Lower leg skin (tissue), 3 donors: ENCODE results near the gene SPEG.

ENCODE experiments used
- POLR2A ChIP-seq, 2 donors: fragments of 450-650 bp; IDR thresholded peaks; one replicate each; pipeline ENCODE4 v1.6.1; 2016 to 2017; ENCODE audit warnings: antibody characterized with exemption in 2 of 2, mild to moderate bottlenecking in 1 of 2, moderate library complexity in 1 of 2
- TF ChIP-seq, protein P1 (sequence below), 3 donors: fragments of 450-650 bp; IDR thresholded peaks; one replicate each; pipeline ENCODE4 v1.5.1; 2016; ENCODE audit warnings: antibody characterized with exemption in 3 of 3, mild to moderate bottlenecking in 3 of 3, moderate library complexity in 2 of 3

DNA sequence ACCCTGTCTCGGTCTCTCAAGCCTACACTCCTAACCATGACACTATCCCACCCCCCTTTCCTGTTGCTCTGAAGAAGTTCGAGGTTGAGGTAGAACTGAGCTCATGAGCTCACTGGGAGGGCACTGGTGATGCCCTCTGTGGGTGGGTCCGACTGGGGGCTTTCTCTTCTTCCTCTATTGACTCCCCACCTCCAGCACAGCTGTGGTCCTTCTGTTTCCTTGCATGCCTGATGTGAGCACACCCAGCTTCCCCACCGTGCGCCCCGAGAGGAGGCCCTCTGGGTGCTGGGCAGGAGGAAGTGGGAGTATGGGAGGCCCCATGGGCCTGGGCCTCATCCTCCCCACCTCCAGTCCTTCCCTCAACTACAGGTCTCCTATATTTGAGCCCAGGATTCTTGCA lies 20.9 kb downstream of the SPEG start:
- TF ChIP-seq, protein P1, sequence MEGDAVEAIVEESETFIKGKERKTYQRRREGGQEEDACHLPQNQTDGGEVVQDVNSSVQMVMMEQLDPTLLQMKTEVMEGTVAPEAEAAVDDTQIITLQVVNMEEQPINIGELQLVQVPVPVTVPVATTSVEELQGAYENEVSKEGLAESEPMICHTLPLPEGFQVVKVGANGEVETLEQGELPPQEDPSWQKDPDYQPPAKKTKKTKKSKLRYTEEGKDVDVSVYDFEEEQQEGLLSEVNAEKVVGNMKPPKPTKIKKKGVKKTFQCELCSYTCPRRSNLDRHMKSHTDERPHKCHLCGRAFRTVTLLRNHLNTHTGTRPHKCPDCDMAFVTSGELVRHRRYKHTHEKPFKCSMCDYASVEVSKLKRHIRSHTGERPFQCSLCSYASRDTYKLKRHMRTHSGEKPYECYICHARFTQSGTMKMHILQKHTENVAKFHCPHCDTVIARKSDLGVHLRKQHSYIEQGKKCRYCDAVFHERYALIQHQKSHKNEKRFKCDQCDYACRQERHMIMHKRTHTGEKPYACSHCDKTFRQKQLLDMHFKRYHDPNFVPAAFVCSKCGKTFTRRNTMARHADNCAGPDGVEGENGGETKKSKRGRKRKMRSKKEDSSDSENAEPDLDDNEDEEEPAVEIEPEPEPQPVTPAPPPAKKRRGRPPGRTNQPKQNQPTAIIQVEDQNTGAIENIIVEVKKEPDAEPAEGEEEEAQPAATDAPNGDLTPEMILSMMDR (IDR thresholded peaks at IDR 0.05): no peak
- no peak for TF ChIP-seq POLR2A (IDR thresholded peaks at IDR 0.05)
